ENCODE data around the gene ITGBL1. TPM values are rescaled to one million over a fixed set of nuclear protein-coding genes. Genes with fewer than 3 reads are reported as not detected.

ITGBL1 gene
- total and polyA plus RNA-seq, 2 donors (not counting 1 experiment from before 2014, with no cell fraction given), result not detected

- H3K4me1 ChIP-seq (ENCODE audit: control insufficient read depth in 2 of 2, insufficient read depth in 2 of 2, low read length in 2 of 2), result no peaks in the 10 kb centered on the region
- TF ChIP-seq CTCF (IDR thresholded peaks at IDR 0.05), result no peak
- TF ChIP-seq EZH2 (IDR thresholded peaks at IDR 0.05; ENCODE audit: borderline replicate concordance, insufficient read depth, low read depth, low read length, poor library complexity, severe bottlenecking), result no peak
- no peak for ATAC-seq (ENCODE audit: low read depth)
- Mint-ChIP-seq H3K27me3 (no peaks in the 10 kb centered on the region), H3K27ac (no peak overlapping the region), H3K4me1 (no peaks in the 10 kb centered on the region), H3K4me3 (no peak overlapping the region), H3K9me3 (ENCODE audit: insufficient read depth) (no peaks in the 10 kb centered on the region)
- peaks cover 0 to 1% (median 0%) of the 10 kb centered on the region in 3 donors for H3K9me3 ChIP-seq (ENCODE audit: control extremely low read depth in 1 of 3, control insufficient read depth in 2 of 3, insufficient read depth in 1 of 3, low read length in 2 of 3)
- H3K4me3 ChIP-seq (ENCODE audit: control extremely low read depth in 1 of 5, extremely low read depth in 1 of 5, insufficient read depth in 1 of 5, low read depth in 2 of 5, low read length in 4 of 5), result no peak overlapping the region
- no peak for DNase-seq
- H3K36me3 ChIP-seq (replicated peaks in 1 of 2; ENCODE audit: control extremely low read depth in 1 of 2, control insufficient read depth in 1 of 2, extremely low read depth in 1 of 2, insufficient read depth in 2 of 2, low read length in 1 of 2), result no peaks in the 10 kb centered on the region
- WGBS (ENCODE audit: insufficient coverage), result no CpG with 5 or more reads among the region's 1 CpG
- no peaks in the 10 kb centered on the region for H3K27me3 ChIP-seq (replicated peaks in 1 of 4; ENCODE audit: control extremely low read depth in 1 of 4, control insufficient read depth in 3 of 4, insufficient read depth in 4 of 4, low read length in 3 of 4)
- no peak overlapping the region for H3K9ac ChIP-seq (ENCODE audit: low read length)
- no peak overlapping the region for H2AFZ ChIP-seq (ENCODE audit: insufficient read depth, low read depth, low read length, poor library complexity, severe bottlenecking)
- no peak overlapping the region for H3K4me2 ChIP-seq (replicated peaks; ENCODE audit: low read depth, low read length, poor library complexity, severe bottlenecking)
- no peaks in the 10 kb centered on the region for H4K20me1 ChIP-seq (ENCODE audit: control insufficient read depth, insufficient read depth, low read length, poor library complexity, severe bottlenecking)
- H3K27ac ChIP-seq (ENCODE audit: low read length in 2 of 2), result no peak overlapping the region
- ChIA-PET CTCF (no interaction called here), POLR2A (no interaction called here)
- intact Hi-C loops (cut with micrococcal nuclease), result no loop called here
- H3K79me2 ChIP-seq (ENCODE audit: control insufficient read depth, insufficient read depth, low read length), result no peaks in the 10 kb centered on the region
Measured at GRCh38 chr13:101488734-101489133, 36.3 kb downstream of the ITGBL1 start.

GRCh38 chr13:101489643-101490405 lies 37.3 kb downstream of the ITGBL1 start:
- Histone ChIP-seq H3K27me3 (replicated peaks in 1 of 4; ENCODE audit: control extremely low read depth in 1 of 4, control insufficient read depth in 3 of 4, insufficient read depth in 4 of 4, low read length in 3 of 4) (no peaks in the 10 kb centered on the region), H3K9me3 (ENCODE audit: control extremely low read depth in 1 of 3, control insufficient read depth in 2 of 3, insufficient read depth in 1 of 3, low read length in 2 of 3) (peaks cover 0 to 1% (median 0%) of the 10 kb centered on the region in 3 donors), H4K20me1 (ENCODE audit: control insufficient read depth, insufficient read depth, low read length, poor library complexity, severe bottlenecking) (no peaks in the 10 kb centered on the region), H3K9ac (ENCODE audit: low read length) (no peak overlapping the region), H3K4me2 (replicated peaks; ENCODE audit: low read depth, low read length, poor library complexity, severe bottlenecking) (no peak overlapping the region), H3K79me2 (ENCODE audit: control insufficient read depth, insufficient read depth, low read length) (no peaks in the 10 kb centered on the region), H3K27ac (ENCODE audit: low read length in 2 of 2) (no peak overlapping the region), H2AFZ (ENCODE audit: insufficient read depth, low read depth, low read length, poor library complexity, severe bottlenecking) (no peak overlapping the region), H3K36me3 (replicated peaks in 1 of 2; ENCODE audit: control extremely low read depth in 1 of 2, control insufficient read depth in 1 of 2, extremely low read depth in 1 of 2, insufficient read depth in 2 of 2, low read length in 1 of 2) (no peaks in the 10 kb centered on the region), H3K4me1 (ENCODE audit: control insufficient read depth in 2 of 2, insufficient read depth in 2 of 2, low read length in 2 of 2) (no peaks in the 10 kb centered on the region), H3K4me3 (ENCODE audit: control extremely low read depth in 1 of 5, extremely low read depth in 1 of 5, insufficient read depth in 1 of 5, low read depth in 2 of 5, low read length in 4 of 5) (no peak overlapping the region)
- no peak overlapping the region for H3K27ac Mint-ChIP-seq
- no peaks in the 10 kb centered on the region for H3K27me3 Mint-ChIP-seq
- no peaks in the 10 kb centered on the region for H3K9me3 Mint-ChIP-seq (ENCODE audit: insufficient read depth)
- no peaks in the 10 kb centered on the region for H3K4me1 Mint-ChIP-seq
- TF ChIP-seq CTCF (IDR thresholded peaks at IDR 0.05) (no peak), EZH2 (IDR thresholded peaks at IDR 0.05; ENCODE audit: borderline replicate concordance, insufficient read depth, low read depth, low read length, poor library complexity, severe bottlenecking) (no peak)
- intact Hi-C loops (cut with micrococcal nuclease), result no loop called here
- no CpG with 5 or more reads among the region's 3 CpGs for WGBS (ENCODE audit: insufficient coverage)
- ChIA-PET CTCF (interaction anchor here (0.6 kb wide), 1 partner anchor 1090 kb away, joined by 3 read pairs; no protein-coding TSS in a partner anchor), POLR2A (no interaction called here)
- no peak for ATAC-seq (ENCODE audit: low read depth)
- no peak overlapping the region for H3K4me3 Mint-ChIP-seq
- DNase-seq, result no peak

All from B cell (primary cell).